ENCODE data around the gene PAM. TPM values are rescaled to one million over a fixed set of nuclear protein-coding genes. Genes with fewer than 3 reads are reported as not detected.

Gene PAM
- total RNA-seq, 2 donors from 2014 or later, result 69.2 to 124 TPM

DNA sequence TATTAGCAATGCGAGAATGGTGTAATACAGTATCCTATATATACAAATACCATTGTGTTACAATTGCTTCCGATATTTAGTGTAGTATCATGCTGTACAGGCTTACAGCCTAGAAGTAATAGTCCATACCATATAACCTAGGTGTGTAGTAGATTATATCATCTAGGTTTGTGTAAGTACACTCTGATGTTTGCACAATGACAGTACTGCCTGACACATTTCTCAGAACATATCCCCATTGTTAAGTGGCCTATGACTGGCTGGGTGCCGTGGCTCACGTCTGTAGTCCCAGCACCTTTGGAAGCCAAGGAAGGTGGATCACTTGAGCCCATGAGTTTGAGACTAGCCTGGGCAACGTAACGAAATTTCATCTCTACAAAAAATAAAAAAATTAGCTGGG, 124.6 kb downstream of the PAM start:
- Histone ChIP-seq H3K9ac (ENCODE audit: low read depth in 2 of 2, low read length in 2 of 2) (no peak overlapping the region), H3K27me3 (no peaks in the 10 kb centered on the region), H3K4me3 (no peak overlapping the region), H3K36me3 (no peaks in the 10 kb centered on the region), H3K4me1 (no peaks in the 10 kb centered on the region), H3K9me3 (no peaks in the 10 kb centered on the region), H3K27ac (no peak overlapping the region)
- DNase-seq, result no peak
- intact Hi-C loops (cut with DNase I), result no loop called here
- no peak for TF ChIP-seq CTCF (IDR thresholded peaks at IDR 0.05)

DNA sequence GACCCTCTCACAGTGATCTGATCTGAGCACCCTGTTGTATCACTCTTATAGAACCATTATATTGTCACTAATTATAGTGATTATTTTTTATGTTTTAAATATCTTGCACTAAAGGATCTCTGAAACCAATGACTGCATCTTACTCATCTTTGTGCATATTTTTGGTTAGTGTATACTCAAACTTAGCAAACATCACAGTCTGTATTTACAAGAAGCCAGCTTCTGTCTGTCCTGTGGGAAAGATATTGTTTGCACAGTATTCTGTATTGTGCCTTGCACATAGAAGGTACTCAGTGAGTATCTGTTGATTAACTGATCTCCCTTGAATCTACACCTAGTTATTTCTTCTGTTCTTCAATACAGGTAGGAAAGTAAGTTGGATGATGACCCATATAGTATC, 131.5 kb downstream of the PAM start:
- H3K27me3 ChIP-seq, result no peaks in the 10 kb centered on the region
- no peaks in the 10 kb centered on the region for H3K36me3 ChIP-seq
- no peaks in the 10 kb centered on the region for H3K9me3 ChIP-seq
- TF ChIP-seq CTCF (IDR thresholded peaks at IDR 0.05), result no peak
- no peak overlapping the region for H3K4me3 ChIP-seq
- no peak for DNase-seq
- H3K27ac ChIP-seq, result no peak overlapping the region
- intact Hi-C loops (cut with DNase I), result no loop called here
- H3K9ac ChIP-seq (ENCODE audit: low read depth in 2 of 2, low read length in 2 of 2), result no peak overlapping the region
- no peaks in the 10 kb centered on the region for H3K4me1 ChIP-seq

GRCh38 chr5:102888483-102888882, 133.4 kb downstream of the PAM start:
- Histone ChIP-seq H3K9ac (ENCODE audit: low read depth in 2 of 2, low read length in 2 of 2) (no peak overlapping the region), H3K27me3 (no peaks in the 10 kb centered on the region), H3K9me3 (no peaks in the 10 kb centered on the region), H3K4me3 (no peak overlapping the region), H3K4me1 (no peaks in the 10 kb centered on the region), H3K36me3 (no peaks in the 10 kb centered on the region), H3K27ac (no peak overlapping the region)
- intact Hi-C loops (cut with DNase I), result no loop called here
- TF ChIP-seq CTCF (IDR thresholded peaks at IDR 0.05), result no peak
- DNase-seq, result no peak

DNA sequence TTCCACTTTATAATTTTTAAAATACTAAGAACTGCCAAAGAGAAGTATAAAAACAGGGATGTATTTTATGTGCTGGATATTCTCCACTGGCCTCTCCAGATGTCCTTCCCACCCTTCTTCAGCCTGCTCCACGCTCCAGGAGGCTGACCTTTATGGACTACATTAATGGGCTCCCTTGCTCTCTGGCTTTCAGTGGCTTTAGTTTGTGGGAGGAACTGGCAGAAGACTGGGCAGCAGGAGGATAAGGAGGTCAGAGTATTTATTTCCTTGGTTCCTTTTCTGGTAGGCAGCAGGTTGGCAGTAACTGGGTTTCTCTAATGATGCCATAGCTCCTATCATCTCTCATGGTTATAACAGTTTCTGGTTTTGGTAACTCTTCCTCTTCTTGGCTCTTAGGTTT, 133.9 kb downstream of the PAM start:
- Histone ChIP-seq H3K4me1 (no peaks in the 10 kb centered on the region), H3K9ac (ENCODE audit: low read depth in 2 of 2, low read length in 2 of 2) (no peak overlapping the region), H3K27me3 (no peaks in the 10 kb centered on the region), H3K9me3 (no peaks in the 10 kb centered on the region), H3K36me3 (no peaks in the 10 kb centered on the region), H3K4me3 (no peak overlapping the region), H3K27ac (no peak overlapping the region)
- no peak for DNase-seq
- no peak for TF ChIP-seq CTCF (IDR thresholded peaks at IDR 0.05)
- intact Hi-C loops (cut with DNase I), result no loop called here

DNA sequence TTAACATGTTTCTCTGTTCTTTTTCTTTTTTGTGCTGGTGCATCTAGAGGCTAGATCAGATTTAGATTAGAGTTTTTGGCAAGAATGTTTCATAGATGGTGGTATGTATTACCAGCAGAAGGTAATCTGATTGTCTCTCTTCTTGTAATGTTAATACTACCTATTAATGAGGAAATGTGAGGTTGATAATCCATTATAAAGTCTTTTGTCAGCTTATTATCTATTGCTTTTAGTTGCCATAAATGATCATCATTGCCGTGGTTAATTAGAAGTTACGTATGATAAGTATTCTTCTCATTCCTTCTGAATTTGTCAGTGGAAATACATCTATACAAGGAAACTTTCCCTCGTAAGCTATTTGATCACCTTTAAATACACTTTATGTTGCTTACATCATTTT, 135.0 kb downstream of the PAM start:
- no peak overlapping the region for H3K9ac ChIP-seq (ENCODE audit: low read depth in 2 of 2, low read length in 2 of 2)
- no peaks in the 10 kb centered on the region for H3K4me1 ChIP-seq
- no peaks in the 10 kb centered on the region for H3K9me3 ChIP-seq
- H3K27ac ChIP-seq, result no peak overlapping the region
- no peaks in the 10 kb centered on the region for H3K27me3 ChIP-seq
- DNase-seq, result no peak
- no peak for TF ChIP-seq CTCF (IDR thresholded peaks at IDR 0.05)
- intact Hi-C loops (cut with DNase I), result no loop called here
- no peaks in the 10 kb centered on the region for H3K36me3 ChIP-seq
- no peak overlapping the region for H3K4me3 ChIP-seq

DNA sequence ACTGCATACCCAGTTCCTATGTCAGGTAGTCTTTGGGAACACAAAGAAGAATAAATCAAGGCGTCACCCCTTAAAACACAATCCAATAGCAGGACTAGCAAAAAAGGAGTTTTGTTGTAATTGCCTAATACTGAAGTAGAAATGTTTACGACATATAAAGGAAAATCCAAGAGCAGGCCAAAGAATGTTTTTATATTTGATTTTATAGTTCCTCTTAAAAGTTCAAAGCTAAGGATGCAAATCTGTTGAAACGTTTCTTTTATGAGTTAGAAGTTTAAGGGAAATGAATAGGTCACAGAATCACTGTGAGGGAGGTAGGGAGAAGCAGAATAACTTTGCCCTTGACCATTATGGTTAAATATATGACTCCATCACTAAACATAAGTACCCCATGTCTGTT, 136.1 kb downstream of the PAM start:
- Histone ChIP-seq H3K9ac (ENCODE audit: low read depth in 2 of 2, low read length in 2 of 2) (no peak overlapping the region), H3K4me3 (no peak overlapping the region), H3K27me3 (no peaks in the 10 kb centered on the region), H3K36me3 (no peaks in the 10 kb centered on the region), H3K4me1 (no peaks in the 10 kb centered on the region), H3K27ac (no peak overlapping the region), H3K9me3 (no peaks in the 10 kb centered on the region)
- intact Hi-C loops (cut with DNase I), result no loop called here
- DNase-seq, result no peak
- TF ChIP-seq CTCF (IDR thresholded peaks at IDR 0.05), result no peak

Measured in colonic mucosa (tissue), 4 donors.